SHP77 treated with DMSO at 0.1 percent for 48 hours (cell line): ENCODE measurements around the gene EIF5A.

ENCODE experiments used
- DNase-seq: peaks from one replicate; lab custom pipeline; 2025; lab: John Stamatoyannopoulos, UW

The EIF5A gene

DNA sequence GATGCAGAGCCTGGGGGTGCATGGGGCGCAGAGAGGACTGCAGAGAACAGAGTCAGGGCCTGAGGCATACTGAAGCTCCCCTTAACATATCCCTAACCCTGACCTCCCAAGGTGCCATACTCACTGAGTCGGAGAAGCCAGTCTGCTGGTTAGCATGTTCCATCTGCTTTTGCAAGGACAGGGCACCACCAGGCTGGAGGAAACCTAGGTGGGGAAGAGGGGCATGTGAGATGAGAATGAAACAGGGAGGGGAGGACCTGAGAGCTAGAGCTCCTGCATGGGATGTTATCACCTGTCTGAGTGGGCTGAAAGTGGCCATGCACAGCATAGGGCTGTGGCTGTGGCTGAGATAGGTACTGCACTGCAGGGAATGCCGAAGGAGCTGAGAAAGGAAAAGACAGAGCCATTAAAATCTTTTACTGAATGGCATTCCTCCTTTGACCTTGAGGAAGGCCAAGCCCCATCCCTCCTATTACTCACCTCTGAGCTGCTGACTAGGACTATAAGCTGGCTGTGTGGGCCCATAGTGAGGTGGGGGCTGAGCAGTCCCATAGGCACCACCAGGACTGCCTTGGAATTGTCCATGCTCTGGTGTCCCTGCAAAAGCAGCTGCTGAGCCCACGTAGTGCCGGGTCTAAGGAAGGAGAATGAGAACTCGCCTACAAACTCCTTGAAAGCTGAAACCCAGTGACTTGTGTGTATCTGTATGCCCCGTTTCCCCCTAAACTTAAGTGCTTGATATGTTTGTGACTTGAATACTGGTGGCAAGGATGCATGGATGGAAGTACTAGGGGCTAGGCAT, 5.9 kb downstream of the EIF5A start:
- no peak for DNase-seq

DNA sequence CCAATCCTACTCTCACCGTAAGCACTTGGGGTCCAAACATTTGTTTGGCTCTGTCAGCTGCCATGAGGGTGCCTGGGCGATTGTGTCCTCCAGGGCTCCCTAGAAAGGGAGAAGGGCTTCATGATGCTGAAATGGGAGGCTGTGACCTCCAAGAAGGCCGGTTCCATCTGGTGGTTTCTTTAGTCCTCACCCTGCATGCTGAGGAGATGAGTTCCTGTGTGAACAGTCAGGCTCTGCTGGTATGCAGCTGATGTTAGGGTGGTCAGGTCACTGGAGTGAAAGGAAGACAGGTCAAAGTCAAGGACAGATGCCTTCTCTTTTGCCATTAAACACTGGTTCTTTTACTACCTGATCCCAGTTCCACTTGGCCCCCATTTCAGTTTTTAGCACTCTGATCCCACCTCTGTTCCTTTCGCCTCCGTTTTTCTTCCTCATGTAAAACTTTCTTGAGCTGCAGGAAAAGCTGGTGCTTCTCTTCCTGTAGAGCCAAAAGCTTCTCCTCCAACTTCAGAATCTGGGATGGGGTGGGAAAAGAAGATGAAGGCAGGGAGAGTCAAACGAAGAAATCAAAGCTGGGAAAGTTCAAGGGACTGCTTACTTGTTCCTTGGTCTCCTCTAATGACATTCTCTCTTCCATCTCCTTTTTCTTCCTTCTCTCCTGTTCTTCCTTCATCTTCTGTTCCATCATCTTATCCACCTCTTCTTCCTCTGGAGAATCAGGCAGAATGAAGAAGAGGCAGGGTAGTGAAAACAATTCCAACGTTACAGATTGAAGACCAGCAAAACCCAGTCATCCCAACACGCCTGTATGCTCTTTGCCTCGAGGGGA, 6.7 kb downstream of the EIF5A start:
- DNase-seq: no peak

DNA sequence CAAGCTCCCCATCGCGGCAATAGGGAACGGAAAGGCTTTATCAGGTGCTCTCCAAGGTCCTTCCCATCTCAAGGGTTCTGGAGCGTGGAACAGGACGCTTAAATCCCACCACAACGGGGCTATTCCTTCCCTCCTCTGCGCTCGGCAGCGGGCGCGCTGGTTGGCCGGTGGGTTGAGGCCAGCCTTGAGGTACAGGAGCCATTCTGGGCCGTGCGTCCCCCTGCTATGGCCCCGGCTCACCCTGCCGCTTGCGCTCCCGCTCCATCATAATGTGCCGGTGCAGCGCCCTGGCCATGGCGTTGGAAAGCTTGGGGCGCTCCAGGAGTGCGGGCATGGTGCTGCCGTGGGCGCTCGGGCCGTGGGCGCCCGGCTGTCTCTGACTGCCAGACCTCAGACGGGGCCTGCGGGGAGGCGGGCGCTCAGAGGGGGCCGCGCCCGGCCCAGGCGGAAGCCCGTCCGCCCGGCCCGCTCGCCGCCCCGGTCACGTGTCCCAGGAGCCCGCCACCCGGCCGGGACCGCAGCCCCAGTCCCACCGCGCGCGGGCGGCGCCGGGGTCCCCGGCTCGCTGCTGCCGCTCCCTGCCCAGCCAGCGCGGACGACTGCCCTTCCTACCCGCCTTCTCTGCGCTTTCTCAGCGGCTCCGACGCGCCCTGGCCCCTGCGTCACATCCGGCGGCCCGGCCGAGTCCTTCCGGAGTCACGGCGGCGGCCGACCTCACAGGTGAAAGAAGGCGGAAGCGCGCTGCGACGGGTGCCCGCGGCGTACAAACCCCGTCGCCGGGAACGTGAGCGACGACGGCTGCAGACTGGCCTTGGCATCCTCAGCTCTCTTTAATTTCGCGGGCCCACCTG, 7.5 kb downstream of the EIF5A start, which contains the start of gene GPS2:
Gene GPS2 (minus strand): TSS at position 642 of the 851 bp plus-strand sequence. CDS start 308 bp downstream, at position 334.
- DNase-seq: peak; percentile 71

DNA sequence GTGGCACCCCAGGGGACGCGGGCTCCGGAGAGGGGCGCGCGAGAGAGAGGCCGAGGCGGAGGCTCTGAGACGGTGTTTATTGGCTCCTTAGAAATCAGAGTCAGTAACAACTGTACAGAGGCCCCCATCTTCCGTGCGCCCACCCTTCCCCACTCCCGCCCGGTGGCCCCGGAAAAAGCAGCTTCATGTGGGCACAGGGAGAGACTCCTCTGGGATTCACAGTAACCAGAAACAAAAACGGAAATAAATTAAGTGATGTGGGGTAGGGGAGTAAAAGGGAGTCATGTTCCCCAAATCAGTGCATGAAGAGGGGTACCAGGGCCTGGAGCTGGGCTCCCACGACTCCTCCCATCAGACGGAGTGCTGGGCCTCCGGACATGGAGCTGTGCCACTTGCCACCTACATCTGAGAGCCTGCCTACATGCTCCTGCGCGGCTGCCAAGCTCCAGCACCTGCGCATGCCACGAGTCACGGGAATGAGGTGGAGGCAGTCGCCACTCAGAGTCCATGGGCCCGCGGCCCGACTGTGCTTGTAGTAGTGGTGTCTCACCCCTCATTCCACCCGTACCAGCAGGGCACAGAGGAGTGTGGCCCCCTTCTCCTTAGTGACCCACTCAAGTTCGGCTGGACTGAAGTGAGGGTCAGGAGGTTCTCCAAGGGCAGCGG, 8.3 kb downstream of the EIF5A start:
- DNase-seq: no peak

DNA sequence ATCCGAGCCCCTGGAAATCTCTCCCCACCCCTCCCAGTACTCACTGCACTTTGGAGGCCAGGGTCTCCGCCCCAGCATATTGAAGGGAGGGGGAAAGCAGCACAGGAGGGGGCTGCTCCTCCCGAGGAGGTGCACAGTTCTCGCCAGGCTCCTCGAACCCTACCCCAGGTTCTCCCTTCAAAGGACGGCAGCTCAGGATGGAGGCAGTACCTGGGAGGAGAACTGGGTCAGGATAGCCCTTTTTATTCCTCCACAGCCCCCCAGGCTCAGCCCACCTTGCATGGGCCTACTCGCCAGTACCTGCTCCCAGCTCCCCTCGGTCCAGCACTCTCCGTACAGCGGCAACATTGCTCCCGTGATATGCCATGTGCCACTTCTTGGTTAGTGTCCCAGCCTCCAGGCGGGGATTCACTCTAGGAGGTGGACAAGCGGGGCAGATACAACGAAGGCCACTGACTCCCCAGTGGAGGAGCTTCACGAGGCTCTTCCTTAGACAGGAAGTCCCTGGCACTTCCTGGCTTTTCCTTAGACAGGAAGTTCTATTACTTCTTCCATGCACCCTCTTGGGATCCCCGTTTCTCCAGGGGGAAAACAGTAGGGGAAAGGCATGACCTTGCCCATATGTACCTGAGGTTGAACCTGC, 9.9 kb downstream of the EIF5A start:
- no peak for DNase-seq

DNA sequence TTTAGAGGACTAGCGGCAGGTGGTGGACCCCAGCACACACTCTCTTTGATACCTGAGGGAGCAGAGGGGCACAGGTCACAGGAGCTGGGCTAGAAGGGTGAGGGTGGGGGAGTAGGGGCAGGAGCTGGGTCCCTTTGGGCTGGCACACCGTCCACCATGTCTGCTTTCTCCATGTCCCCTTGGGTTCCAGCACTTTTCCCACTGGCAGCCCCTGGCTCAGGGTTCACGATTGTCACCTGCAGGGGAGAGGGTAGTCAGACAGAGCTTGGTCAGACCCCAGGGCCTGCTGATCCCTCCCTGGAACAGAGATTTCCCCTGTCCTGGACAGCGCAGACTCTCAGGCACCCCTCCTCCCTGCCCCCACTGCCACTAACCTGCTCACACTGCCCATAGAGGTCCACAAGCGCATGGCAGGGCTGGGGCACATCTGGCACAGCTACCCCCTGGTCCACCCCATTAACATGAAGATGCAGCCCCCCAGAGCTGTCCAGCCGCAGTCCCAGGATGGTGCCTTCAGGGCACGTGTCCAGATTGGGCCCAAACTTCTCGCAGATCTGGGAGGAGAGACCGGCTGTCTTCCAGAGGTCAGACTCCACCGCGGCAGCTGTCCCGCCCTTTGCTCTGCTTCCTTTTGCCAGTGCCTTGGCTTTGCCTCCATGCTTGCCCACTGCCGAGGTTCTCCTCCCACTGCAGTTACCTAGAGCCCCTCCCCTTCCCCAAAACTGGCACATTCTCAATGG, 10.9 kb downstream of the EIF5A start:
- DNase-seq: no peak

DNA sequence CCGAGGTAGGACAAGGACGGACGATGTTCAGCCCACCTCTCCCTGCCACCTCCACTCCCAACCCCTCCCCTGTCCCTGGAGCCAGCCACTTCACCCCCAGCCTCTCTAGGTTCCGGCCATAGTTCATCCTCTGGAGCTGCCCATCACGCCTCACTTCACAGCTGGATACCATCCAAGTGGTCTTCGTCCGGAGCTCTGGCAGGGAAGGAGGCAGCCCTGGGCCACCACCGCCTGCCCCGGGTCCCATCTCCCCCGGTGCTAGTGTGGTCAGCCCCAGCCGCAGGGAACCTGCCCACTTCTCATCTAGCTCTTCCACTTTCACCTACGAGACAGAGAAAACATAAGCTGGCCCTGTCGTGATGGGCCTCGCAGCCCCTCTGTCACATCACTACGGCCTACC, 14.0 kb downstream of the EIF5A start:
- DNase-seq: no peak

DNA sequence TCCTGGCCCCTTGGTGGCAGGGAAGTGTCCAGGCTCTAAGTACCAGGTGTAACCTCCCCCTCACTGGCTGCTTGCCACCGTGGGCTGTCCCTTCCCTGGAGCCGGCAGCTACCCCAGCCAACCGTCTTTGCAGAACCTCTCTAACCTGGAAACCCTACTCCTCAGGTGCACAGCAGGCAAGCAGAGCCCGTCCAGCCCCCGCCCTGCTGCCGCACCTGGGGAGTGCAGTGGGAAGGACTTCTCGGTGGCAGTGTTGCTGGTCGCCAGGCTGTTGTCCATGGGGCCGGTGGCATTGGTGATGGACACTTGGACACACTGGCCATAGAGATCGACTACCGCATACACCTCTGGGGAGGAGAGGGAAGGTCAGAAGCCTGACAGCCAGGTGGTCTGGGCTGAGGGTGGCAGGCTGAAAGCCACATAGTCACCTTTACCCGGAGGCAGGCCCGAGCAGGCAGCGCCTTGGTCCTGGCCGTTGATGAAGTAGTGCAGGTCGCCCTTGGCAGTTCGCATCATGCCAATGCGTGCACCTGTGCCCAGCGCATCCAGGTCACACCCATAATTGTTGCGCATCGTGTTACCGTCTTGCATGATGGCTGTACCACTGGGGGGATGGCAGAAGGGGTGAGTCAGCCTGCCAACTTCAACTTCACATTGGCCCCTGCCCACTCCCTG, 15.2 kb downstream of the EIF5A start:
- DNase-seq: no peak

DNA sequence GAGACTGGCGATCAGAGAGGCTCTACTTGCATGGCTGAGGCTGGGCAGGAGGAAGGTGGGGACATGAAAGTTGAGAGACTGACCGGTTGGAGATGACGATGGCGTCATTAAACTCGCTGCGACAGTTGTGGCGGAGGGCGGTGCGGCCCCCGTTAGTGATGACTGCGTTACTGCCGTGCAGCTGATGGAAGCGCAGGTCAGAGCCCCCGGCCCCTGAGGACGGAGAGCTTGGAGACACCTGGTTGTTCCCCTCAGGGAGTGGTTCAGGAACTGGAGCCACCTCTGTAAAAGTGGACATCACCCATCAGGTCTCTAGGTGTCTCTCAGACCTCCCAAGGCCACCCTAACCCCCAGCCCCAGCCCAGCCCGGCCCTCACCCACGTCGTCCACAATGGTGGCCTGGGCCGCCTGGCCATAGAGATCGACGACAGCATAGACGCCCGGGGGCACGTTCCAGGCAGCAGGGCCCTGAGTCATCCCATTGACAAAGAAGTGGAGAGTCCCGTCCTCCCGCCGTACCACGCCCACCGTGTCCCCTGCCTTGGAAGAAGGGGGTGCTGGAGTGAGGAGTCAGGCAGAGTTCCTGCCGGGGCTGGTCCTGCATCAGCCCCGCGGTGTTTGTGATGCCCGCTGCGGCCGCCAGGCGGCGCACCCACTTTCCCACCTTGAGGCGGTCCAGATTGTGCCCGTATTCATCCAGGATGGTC, 16.5 kb downstream of the EIF5A start:
- no peak for DNase-seq

DNA sequence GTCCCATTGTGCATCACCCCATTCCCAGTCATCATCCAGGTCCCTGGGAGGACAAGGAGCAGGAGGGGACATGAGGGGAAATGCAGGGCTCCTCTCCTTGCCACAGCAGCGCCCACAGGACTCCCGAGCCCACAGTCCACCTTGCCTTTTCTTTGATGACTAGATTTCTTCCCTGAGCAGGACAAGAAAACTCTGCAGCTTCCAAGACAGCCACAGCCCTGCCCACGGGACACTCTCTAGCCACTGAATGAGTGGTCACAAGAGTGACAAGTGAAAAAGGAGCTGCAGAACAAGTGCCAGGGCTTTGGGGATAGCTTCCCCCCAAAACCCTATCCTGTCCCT, 17.0 kb downstream of the EIF5A start:
- no peak for DNase-seq

DNA sequence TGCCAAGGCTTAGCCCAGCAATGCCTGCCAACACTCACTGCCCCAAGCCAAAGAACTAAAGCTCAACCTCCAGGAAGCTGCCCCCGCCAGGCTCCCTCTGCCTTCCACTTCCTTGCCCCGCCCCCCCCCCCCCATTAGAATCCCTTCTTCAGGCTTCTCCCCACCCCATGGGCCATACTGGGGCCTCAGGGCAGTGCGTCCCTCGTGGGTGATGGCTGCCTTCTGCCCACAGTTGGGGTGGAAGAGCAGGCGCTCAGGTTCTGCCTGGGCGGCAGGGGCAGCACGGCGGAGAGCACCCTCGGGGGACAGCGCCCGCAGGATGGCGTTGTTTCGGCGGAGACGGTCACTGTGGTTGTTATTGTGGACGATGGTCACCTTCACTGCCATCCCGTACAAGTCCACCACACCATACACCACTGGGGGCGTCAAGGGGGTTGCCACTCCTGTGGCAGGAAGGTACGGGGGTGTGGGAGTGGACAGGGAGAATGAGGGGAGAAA, 17.7 kb downstream of the EIF5A start:
- no peak for DNase-seq

DNA sequence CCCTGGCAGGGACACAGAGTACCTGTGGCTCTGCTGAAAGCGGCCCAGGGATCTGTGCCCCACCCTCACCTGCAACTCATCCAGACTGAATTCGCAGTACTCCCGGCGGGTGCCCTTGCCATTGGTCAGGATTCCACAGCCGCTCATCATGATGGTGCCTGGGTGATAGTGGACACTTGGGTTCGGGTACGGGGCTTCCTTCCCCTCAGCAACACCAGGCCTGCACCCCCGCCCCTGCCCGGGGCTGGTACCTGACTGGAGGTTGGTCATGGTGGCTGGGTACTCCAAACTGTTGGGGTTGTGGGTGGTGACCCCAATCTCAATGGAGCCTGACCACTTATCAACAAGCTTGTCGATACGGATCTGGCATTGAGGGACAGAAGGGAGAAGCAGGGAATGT, 18.8 kb downstream of the EIF5A start:
- DNase-seq: no peak

DNA sequence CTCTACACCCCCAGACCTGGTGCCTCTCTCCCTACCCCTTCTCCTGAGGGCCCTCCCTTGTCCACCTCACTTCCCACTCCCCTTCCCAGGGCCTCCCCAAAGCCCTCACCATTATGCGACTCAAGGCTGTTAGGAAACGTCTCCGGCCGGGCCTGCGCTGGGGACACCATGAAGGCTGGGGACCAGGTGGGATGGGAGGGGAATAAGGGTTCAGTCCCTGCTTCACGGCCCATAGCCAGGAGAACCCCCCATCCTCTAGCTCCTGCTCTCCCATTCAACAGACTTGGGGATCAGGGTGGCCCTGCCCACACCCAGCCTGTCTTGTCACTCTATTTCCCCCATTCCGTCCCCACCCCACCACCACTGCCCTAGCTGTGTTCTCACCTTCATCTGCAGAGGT, 19.6 kb downstream of the EIF5A start:
- DNase-seq: no peak

DNA sequence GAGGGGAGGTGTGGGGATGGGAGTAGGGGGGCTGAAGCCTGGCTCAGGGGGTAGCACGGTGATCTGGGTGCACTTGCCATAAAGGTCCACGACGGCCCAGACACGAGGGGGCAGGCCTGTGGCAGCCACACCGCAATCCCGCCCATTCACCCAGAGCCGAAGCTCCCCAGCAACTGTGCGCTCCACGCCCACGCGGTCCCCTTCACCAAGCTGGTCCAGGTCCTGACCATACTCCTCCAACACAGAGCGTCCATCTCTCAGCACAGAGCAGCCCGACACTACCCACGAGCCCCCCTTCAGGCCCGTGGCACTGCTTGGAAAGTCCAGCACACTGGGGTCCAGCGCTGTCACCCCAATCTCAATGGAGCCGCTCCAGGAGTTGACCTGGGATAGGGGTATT, 20.1 kb downstream of the EIF5A start:
- no peak for DNase-seq

DNA sequence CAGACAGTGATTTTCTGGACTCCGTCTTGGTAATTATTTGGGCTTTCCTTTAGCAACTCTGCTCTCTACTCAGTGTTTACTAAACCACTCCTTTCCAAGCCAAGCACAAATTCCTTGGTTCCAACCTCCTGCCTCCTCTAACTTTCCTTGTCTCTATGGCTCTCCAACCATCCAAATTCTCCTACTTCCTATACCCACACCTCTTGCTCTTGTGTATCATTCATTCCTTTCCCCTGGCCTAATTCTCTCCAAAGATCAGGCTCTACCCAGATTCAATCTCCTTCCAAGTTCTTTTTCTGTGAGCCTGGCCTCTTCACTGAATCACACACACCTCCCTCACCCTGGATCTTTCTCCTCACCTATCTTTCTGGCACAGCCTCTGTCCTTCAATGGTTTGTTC, 20.6 kb downstream of the EIF5A start:
- DNase-seq: no peak

DNA sequence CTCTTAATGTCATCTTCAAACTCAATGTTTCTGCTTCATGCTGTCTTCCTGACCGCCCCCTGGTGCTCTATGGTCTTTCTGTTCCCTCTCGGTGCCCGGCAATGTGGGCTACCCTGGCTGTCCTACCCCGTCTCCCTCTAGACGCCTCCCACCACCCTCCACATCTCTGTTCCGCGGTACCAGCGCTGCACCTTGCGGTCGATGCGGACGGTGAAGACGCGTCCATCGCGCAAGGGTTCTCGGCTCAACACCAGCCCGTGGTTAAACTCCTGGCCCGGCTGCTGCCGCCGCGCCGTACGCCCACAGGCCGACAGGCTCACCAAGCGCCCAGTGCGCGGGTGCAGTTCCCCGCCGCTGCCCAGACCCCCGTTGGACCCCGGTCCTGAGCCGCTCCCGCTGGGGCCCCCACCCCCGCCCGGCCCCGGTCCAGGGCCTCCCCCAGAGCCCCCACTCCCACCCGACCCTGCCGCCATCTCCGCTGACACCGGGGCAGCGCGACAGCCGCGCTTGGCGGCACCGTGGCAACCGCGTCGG, 21.5 kb downstream of the EIF5A start, which contains the start of gene NEURL4:
Gene NEURL4 (minus strand): TSS at position 496 of the 534 bp plus-strand sequence. CDS start 23 bp downstream, at position 473.
- DNase-seq: no peak

DNA sequence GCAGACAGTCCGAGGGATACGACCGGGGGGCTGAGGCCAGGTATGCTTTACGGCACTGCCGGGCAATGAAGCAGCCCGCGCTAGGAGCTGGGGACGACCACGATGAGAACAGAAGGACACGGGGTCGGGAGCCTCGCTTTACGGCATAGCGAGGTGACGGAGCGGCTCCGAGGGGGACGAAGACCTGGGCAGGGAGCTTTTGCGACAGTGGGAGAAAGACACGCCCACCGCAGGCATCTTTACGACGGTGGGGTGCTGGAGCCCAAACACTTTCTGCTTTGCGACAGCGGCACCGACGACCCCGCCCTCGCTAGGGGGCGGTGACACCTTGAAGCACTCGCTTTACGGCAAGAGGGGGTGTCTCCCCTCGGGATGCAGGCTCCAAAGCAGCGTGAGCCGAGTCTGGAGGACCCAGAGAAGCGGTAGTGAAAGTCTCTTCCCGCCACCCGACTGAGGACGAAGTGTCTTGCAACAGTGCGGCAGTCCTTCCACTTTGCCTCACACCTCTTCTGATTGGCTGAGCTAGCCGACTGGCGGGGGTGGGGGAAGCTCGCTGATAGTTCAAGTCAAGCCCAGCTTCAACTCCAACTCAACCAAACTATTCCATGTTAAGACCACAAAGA, 22.1 kb downstream of the EIF5A start:
- peak; percentile 100 for DNase-seq

DNA sequence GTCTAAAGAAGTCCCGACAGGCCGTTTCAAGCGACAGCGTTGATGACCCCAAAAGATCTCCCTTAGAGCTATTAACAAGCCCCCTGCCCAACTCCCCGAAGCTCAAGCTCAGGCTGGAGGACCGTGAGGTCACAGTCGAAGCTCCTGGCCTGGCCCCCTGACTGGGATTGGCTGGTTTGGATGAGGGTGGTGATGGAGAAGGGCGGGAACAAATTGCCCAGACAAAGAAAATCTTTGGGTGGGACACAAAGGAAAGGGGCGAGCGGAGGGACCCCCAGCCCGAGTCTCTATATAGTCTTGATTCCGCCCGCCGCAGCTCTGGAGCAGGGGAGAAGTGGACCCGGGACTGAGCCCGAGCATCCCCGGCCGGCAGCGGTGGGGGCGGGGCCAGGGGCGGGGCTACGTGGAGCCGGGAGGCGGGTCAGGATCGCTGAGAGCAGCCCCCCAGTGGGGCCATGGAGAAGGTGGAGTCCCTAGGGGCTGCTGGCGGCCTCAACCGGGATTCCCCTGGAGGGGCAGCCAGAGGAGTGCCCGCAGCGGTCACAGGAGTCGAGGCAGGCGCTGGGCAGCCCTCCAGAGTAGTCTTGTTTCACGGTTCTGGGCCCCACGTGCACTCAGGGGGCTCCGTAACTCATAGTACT, 22.7 kb downstream of the EIF5A start:
- peak; percentile 75 for DNase-seq
